Measurements from ENCODE around the gene MPPE1. TPM values are rescaled to one million over a fixed set of nuclear protein-coding genes. Genes with fewer than 3 reads are reported as not detected.

Gene MPPE1
- total and polyA plus RNA-seq, 2 of the 4 experiments (the other 2 are of a cell fraction): 13.8 to 19.9 TPM

GRCh38 chr18:11889284-11889683 is 18.8 kb downstream of the MPPE1 start:
- no peak overlapping the region for H2AK5ac ChIP-seq (ENCODE audit: low read depth, low read length)
- no peak overlapping the region for H2AK9ac ChIP-seq (replicated peaks; ENCODE audit: low read depth, low read length, poor library complexity)
- H3K4me3 ChIP-seq (ENCODE audit: insufficient read depth, low read depth, low read length): no peak overlapping the region
- no peak overlapping the region for H2BK15ac ChIP-seq (ENCODE audit: low read depth, low read length)
- no peak overlapping the region for H3K4ac ChIP-seq (ENCODE audit: low read depth, low read length)
- no peak overlapping the region for H3K56ac ChIP-seq (ENCODE audit: extremely low read depth, insufficient read depth, low read length)
- no peak overlapping the region for H4K91ac ChIP-seq (ENCODE audit: insufficient read depth, low read depth, low read length)
- no peak for TF ChIP-seq RCOR1 (IDR thresholded peaks at IDR 0.05; ENCODE audit: insufficient replicate concordance, low read length)
- no peak for TF ChIP-seq ELK1 (IDR thresholded peaks at IDR 0.05; ENCODE audit: borderline replicate concordance, low read depth, low read length)
- TF ChIP-seq, protein P1, sequence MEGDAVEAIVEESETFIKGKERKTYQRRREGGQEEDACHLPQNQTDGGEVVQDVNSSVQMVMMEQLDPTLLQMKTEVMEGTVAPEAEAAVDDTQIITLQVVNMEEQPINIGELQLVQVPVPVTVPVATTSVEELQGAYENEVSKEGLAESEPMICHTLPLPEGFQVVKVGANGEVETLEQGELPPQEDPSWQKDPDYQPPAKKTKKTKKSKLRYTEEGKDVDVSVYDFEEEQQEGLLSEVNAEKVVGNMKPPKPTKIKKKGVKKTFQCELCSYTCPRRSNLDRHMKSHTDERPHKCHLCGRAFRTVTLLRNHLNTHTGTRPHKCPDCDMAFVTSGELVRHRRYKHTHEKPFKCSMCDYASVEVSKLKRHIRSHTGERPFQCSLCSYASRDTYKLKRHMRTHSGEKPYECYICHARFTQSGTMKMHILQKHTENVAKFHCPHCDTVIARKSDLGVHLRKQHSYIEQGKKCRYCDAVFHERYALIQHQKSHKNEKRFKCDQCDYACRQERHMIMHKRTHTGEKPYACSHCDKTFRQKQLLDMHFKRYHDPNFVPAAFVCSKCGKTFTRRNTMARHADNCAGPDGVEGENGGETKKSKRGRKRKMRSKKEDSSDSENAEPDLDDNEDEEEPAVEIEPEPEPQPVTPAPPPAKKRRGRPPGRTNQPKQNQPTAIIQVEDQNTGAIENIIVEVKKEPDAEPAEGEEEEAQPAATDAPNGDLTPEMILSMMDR (conservative IDR thresholded peaks at IDR 0.05; ENCODE audit: low read depth, low read length): no peak
- TF ChIP-seq NFE2L2 (IDR thresholded peaks at IDR 0.05; ENCODE audit: low read depth, low read length): no peak
- no peak for TF ChIP-seq MXI1 (IDR thresholded peaks at IDR 0.05; ENCODE audit: borderline replicate concordance, low read depth, low read length)
- no peak for TF ChIP-seq POLR2A (IDR thresholded peaks at IDR 0.05; ENCODE audit: low read depth, low read length)
- no peak for TF ChIP-seq MAZ (IDR thresholded peaks at IDR 0.05; ENCODE audit: borderline replicate concordance, low read depth, low read length)
- TF ChIP-seq RFX5 (IDR thresholded peaks at IDR 0.05; ENCODE audit: low read depth, low read length): no peak
- TF ChIP-seq CEBPB (IDR thresholded peaks at IDR 0.05; ENCODE audit: low read depth, low read length): no peak
- no peak for TF ChIP-seq MAFK (IDR thresholded peaks at IDR 0.05; ENCODE audit: low read depth, low read length)
- TF ChIP-seq BHLHE40 (IDR thresholded peaks at IDR 0.05; ENCODE audit: low read depth, low read length): no peak
- no peak for TF ChIP-seq CHD1 (IDR thresholded peaks at IDR 0.05; ENCODE audit: low read depth, low read length)
- no peak for TF ChIP-seq SMC3 (IDR thresholded peaks at IDR 0.05; ENCODE audit: low read depth, low read length)
- no peak for TF ChIP-seq USF2 (IDR thresholded peaks at IDR 0.05; ENCODE audit: low read depth, low read length)
- TF ChIP-seq RAD21 (IDR thresholded peaks at IDR 0.05; ENCODE audit: low read length): no peak
- no peak for TF ChIP-seq FOS (IDR thresholded peaks at IDR 0.05; ENCODE audit: low read depth, low read length)
- peaks cover 2% of the 10 kb centered on the region; the same call in 1 of the 2 replicates for H3K4me1 ChIP-seq (ENCODE audit: control insufficient read depth, insufficient read depth, low read length)
- ATAC-seq (ENCODE audit: low read depth) (no peak), DNase-seq (no peak)
- H3K9me1 ChIP-seq (ENCODE audit: insufficient read depth, low read length): peaks cover 12% of the 10 kb centered on the region
- no peak overlapping the region for H2BK20ac ChIP-seq (ENCODE audit: low read depth, low read length)
- no peaks in the 10 kb centered on the region for H4K20me1 ChIP-seq (ENCODE audit: insufficient read depth, low read length)
- H3K14ac ChIP-seq (replicated peaks; ENCODE audit: low read depth, low read length): no peak overlapping the region
- H4K8ac ChIP-seq (ENCODE audit: low read depth in 2 of 2, low read length in 2 of 2): no peak overlapping the region
- H3K9ac ChIP-seq (ENCODE audit: low read depth, low read length): no peak overlapping the region
- no peak overlapping the region for H3K23ac ChIP-seq (ENCODE audit: low read depth, low read length)
- H2AFZ ChIP-seq (replicated peaks; ENCODE audit: low read length, poor library complexity): no peak overlapping the region
- ChIA-PET CTCF (no interaction called here), POLR2A (ENCODE audit: unreplicated experiment) (no interaction called here)
- no peaks in the 10 kb centered on the region for H3K9me3 ChIP-seq (ENCODE audit: control insufficient read depth, insufficient read depth, low read length)
- H3K27me3 ChIP-seq (ENCODE audit: control insufficient read depth, insufficient read depth, low read length): no peaks in the 10 kb centered on the region
- in situ Hi-C loops (cut with MboI; ENCODE audit: low sequenced_read_pairs): no loop called here
- H3K36me3 ChIP-seq (ENCODE audit: control insufficient read depth, insufficient read depth, low read length): peaks cover 38% of the 10 kb centered on the region
- dilution Hi-C loops (cut with HindIII; ENCODE audit: low sequenced_read_pairs, unreplicated experiment): no loop called here
- H3K27ac ChIP-seq (ENCODE audit: insufficient read depth, low read length): no peak overlapping the region
- WGBS, 2 experiments (ENCODE audit: extremely low coverage in 2 of 2, insufficient read length in 1 of 2): 83% methylated on average over 2 of the region's 5 CpGs; no CpG with 5 or more reads in 1 of the 2 experiments
- no peak overlapping the region for H3K4me2 ChIP-seq (ENCODE audit: low read depth, low read length)
- intact Hi-C loops (cut with micrococcal nuclease): no loop called here
- BruUV-seq (replicated peaks): no TSS peak
- H4K5ac ChIP-seq (ENCODE audit: low read depth, low read length): no peak overlapping the region
- no peaks in the 10 kb centered on the region for H3K79me1 ChIP-seq (ENCODE audit: low read depth in 1 of 2, low read length in 2 of 2)
- no peak overlapping the region for H2BK5ac ChIP-seq (ENCODE audit: low read depth, low read length, poor library complexity, severe bottlenecking)
- H3K18ac ChIP-seq (ENCODE audit: low read depth, low read length): no peak overlapping the region
- H2BK120ac ChIP-seq (ENCODE audit: low read depth, low read length): no peak overlapping the region

All from IMR-90 (cell line).